Erythroblast (primary cell): ENCODE measurements around the gene PLB1.

ENCODE experiments used
- DNase-seq, 2 experiments: peaks; one replicate each; lab custom pipeline; 2025; lab: John Stamatoyannopoulos, UW
- GATA1 ChIP-seq: IDR thresholded peaks from 2 replicates; pipeline ENCODE4 v1.6.1; 2011; ENCODE audit warnings: low read depth, mild to moderate bottlenecking, control low read depth, low read length, moderate library complexity
- POLR2A ChIP-seq: IDR thresholded peaks from 2 replicates; pipeline ENCODE4 v1.6.1; 2011; ENCODE audit warnings: mild to moderate bottlenecking, low read length

PLB1 gene

DNA sequence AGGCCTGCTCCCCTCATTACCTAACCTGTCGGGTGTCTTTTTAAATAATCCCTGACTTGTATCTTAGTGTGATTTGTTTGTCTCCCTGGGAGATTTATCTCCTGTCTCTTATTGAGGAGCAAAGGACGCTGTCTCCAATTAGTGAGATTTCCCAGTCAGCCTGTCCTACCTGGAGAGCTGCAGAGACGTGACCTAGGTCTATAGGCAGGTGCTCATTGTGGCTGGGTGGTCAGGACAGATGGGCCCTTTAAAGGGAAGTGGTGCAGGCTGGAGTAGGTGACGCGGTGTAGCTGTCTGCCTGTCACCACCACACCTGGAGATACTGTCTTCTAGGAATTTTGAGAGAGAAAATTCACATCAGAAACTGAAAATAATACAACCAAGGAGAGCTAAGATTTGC lies 28.0 kb downstream of the PLB1 start:
- TF ChIP-seq POLR2A (no peak), GATA1 (no peak)
- DNase-seq = no peak

GRCh38 chr2:28525481-28525880 lies 29.6 kb downstream of the PLB1 start:
- DNase-seq = no peak
- TF ChIP-seq POLR2A = no peak
- TF ChIP-seq GATA1 = no peak

GRCh38 chr2:28526527-28527132 lies 30.8 kb downstream of the PLB1 start:
- TF ChIP-seq POLR2A (no peak), GATA1 (no peak)
- no peak for DNase-seq

DNA sequence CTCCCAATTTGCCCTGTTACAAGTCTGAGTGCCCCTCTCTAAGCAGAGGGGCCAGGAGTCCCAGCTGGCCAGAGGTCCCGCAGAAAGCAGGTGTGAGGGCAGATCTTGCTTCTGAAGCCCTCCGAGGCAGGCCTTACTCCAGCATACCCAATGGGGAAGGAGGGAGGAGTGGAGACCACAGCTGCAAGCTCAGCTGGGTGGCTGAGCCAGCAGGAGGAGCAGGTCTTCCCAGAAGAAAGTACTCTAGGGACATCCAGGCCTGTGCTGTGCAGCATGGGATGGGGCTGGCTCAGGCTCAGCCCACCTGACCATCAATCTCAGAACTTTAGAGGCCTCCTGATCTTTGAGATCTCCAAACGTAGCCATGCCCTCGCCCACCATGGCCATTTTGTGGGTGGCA lies 31.3 kb downstream of the PLB1 start:
- DNase-seq = no peak
- TF ChIP-seq POLR2A = no peak
- TF ChIP-seq GATA1 = no peak

DNA sequence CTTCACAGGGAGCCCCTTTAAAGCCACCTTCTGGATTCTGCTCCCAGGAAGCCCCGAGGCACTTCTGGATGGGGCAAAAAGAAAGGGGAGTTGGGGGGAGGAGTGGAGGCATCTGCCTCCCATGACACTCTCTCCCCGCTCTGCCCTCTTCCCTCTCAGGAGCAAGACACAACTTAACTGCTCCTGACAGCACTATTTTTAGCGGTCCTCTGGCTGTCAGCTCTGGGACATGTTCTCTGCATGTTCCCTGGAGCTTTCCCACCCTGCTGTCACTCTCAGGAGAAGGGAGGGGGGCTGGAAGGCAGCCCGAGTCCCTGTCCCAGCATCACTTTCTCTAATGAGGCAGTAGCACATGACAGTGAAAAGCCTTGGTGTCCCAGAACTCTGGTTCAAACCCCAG lies 32.3 kb downstream of the PLB1 start:
- no peak for DNase-seq
- TF ChIP-seq POLR2A (no peak), GATA1 (no peak)

DNA sequence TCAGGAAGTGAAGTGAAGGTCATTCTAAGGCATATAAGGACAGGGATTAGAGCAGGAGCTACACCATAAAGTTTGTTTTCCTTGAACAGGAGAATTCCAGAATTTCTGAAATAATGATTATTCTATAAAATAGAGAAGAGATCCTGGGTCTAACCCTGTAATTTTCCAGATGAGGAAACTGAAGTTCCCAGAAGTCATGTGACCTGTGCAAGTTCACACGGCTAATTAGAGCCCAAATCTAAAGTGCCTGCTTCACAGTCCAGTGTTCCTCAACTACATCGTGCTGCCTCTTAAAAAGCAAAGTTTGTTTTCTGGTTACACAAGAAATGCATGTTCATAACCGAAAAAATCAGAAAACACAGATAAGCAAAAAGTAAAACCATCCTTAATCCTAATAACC lies 34.9 kb downstream of the PLB1 start:
- TF ChIP-seq POLR2A = no peak
- TF ChIP-seq GATA1 = no peak
- DNase-seq = no peak

DNA sequence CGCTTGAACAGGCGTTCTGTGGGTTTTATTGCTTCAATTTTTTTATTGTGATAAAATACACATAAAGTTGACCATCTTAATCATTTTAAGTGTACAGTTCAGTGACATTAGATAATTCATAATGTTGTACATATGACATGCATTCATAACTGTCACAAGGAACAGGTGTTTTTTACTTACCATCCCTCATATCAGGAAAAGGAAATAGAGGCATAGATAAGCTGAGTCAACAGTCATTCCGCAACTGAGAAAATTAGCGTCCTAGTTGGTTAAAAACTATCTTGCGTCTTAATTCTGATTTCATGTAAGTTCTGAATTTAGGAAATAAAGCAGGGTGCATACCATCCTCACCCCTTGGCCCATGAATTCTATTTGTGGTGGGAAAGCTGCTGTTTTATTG lies 36.5 kb downstream of the PLB1 start:
- TF ChIP-seq POLR2A = no peak
- TF ChIP-seq GATA1 = no peak
- DNase-seq = no peak

- no peak for DNase-seq
- TF ChIP-seq GATA1 = no peak
- no peak for TF ChIP-seq POLR2A
Measured at GRCh38 chr2:28533044-28533680, 37.3 kb downstream of the PLB1 start.

DNA sequence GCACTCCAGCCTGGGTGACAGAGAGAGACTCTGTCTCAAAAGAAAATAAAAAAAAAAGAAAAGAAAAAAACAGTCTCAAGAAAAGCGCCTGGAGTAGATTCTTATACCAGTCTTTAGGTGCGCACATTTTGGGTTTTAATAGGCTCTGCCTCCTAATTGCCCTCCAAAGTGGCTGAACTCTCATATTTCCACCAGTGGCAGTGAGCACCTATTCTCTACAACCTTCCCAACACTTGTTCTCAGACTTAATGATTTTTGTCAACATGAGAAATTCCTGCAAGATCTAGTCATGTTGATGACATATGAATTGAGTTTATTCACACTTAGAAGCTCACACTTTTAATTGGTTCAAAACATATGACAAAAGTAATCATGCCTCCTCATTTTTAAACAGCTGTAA lies 39.0 kb downstream of the PLB1 start:
- TF ChIP-seq POLR2A = no peak
- no peak for DNase-seq

GRCh38 chr2:28538134-28538533 lies 42.3 kb downstream of the PLB1 start:
- no peak for TF ChIP-seq GATA1
- no peak for TF ChIP-seq POLR2A
- DNase-seq = no peak

- TF ChIP-seq POLR2A (no peak), GATA1 (no peak)
- no peak for DNase-seq
Measured at GRCh38 chr2:28538652-28539051, 42.8 kb downstream of the PLB1 start.

DNA sequence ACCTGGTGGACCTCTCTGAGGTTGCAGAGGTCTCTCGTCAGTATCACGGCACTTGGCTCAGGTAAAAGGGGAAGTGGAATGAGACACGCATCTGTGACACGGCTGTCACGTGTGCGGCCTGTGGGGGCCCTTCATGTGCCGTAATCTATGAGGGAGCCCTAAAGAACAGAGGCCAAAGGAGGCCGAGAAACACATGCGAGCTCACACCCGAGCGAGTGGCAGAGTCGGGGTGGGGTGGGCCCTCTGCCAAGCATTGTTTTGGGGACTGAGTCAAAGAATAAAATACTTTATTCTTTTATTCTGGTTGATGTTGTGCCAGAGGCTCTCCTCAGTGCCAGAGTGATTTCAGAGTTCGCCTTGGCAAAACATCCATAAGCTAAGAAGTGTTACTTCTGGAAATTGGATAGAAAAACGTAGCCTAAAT lies 43.3 kb downstream of the PLB1 start:
- TF ChIP-seq POLR2A (no peak), GATA1 (no peak)
- DNase-seq = no peak

DNA sequence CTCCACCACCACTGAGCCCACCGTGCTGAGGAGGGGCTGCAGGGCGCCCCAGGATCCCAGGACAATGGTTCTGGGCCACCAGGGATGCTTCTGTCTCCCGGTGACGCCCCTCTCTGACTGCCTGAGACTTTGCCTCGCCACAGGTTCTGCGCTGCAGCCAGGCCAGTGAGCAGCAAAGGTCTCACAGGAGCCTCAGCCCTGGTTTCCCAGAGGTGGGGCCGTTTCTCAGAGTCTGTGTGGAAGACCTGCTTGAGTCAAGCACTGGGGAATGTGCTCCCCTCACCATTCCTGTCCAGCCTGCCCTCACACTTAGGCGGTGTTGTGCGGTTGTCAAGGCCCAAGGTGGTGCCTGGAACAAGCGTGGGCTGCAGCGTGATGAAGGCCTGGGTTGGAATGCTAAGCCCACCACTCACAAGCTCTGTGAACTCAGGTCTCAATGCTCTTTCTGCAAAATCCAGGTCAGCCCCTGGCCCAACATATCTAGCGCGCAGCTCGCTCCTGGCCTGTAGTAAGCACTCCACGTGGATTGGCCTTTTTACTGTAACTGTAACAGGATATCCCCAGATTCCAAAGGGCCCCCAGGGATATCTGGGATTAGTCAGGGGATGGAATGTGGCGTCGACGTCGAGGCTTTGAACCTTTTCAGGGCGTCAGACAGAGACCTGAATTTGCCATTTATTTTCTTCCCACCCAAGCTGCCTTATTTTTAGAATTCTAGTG lies 47.6 kb downstream of the PLB1 start:
- TF ChIP-seq POLR2A (no peak), GATA1 (no peak)
- DNase-seq = no peak

DNA sequence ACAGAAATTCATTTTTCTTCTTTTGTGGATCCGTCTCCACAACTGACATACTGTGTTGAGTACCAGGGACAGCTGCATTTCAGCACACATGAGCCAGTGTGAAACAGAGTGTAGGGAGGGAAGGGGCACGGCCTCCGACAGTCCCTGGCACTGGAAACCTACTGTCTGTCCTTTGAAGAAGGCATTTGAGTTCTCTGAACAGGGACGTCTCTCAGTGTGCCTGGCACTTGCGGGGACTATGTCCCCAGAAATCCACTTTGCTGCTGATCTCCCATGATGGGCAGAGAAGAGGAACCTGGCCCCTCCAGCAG lies 48.1 kb downstream of the PLB1 start:
- no peak for DNase-seq
- TF ChIP-seq GATA1 (no peak), POLR2A (no peak)
